ENCODE measurements around the gene ZFTA. TPM values are rescaled to one million over a fixed set of nuclear protein-coding genes. Genes with fewer than 3 reads are reported as not detected.
A peak's percentile ranks its signal among the peaks of the same experiment; 100 is the strongest.

ZFTA gene
- total and polyA plus RNA-seq, 2 experiments from 2014 or later: 8.3 to 36.6 TPM

GRCh38 chr11:63747011-63747410 lies 21.6 kb downstream of the ZFTA start:
- H3F3A ChIP-seq (replicated peaks; ENCODE audit: low read depth): peaks cover 5% of the 10 kb centered on the region; the same call in 1 of the 2 replicates
- no peak overlapping the region for H2AFZ ChIP-seq
- H4K20me1 ChIP-seq (replicated peaks; ENCODE audit: insufficient read depth): peaks cover 45% of the 10 kb centered on the region
- no peak for TF ChIP-seq JUNB (IDR thresholded peaks at IDR 0.05; ENCODE audit: unreplicated experiment)
- no peak for TF ChIP-seq EZH2phosphoT487 (IDR thresholded peaks at IDR 0.05; ENCODE audit: unreplicated experiment)
- TF ChIP-seq ZNF462 (CRISPR knock-in tag; IDR thresholded peaks at IDR 0.05): no peak
- no peak for TF ChIP-seq CTCF (conservative IDR thresholded peaks at IDR 0.05; ENCODE audit: low read depth in 2 of 2)
- H3K36me3 Mint-ChIP-seq (ENCODE audit: low read depth): peaks cover 23% of the 10 kb centered on the region
- H3K27me3 Mint-ChIP-seq (ENCODE audit: insufficient read depth, low read depth, poor library complexity): peaks cover 10% of the 10 kb centered on the region
- H3K9me2 ChIP-seq (ENCODE audit: insufficient read depth): no peaks in the 10 kb centered on the region
- H3K4me1 ChIP-seq (ENCODE audit: insufficient read depth): peaks cover 11% of the 10 kb centered on the region
- H3K4me3 Mint-ChIP-seq: no peak overlapping the region
- H3K4me3 ChIP-seq: no peak overlapping the region
- no peak overlapping the region; the same call in 1 of the 2 replicates for H3K27ac Mint-ChIP-seq
- H3K9me3 Mint-ChIP-seq: no peaks in the 10 kb centered on the region
- no peaks in the 10 kb centered on the region for H3K27me3 ChIP-seq (ENCODE audit: insufficient read depth)
- H3K79me2 ChIP-seq (replicated peaks; ENCODE audit: insufficient read depth): peaks cover 68% of the 10 kb centered on the region
- peaks cover 13% of the 10 kb centered on the region; the same call in 2 of the 3 replicates for H3K4me1 Mint-ChIP-seq
- H3K27ac ChIP-seq (ENCODE audit: low read depth): 0 out of 2 replicates have a peak overlapping the region, but pooled peaks have one; percentile 42
- peaks cover 11% of the 10 kb centered on the region for H3K36me3 ChIP-seq (ENCODE audit: insufficient read depth)
- H3K4me2 ChIP-seq: no peak overlapping the region
- ATAC-seq: no peak
- no peak for DNase-seq (ENCODE audit: low spot score)

All from GM23338 (cell line).